Measurements from ENCODE around the gene GLYAT.

DNA sequence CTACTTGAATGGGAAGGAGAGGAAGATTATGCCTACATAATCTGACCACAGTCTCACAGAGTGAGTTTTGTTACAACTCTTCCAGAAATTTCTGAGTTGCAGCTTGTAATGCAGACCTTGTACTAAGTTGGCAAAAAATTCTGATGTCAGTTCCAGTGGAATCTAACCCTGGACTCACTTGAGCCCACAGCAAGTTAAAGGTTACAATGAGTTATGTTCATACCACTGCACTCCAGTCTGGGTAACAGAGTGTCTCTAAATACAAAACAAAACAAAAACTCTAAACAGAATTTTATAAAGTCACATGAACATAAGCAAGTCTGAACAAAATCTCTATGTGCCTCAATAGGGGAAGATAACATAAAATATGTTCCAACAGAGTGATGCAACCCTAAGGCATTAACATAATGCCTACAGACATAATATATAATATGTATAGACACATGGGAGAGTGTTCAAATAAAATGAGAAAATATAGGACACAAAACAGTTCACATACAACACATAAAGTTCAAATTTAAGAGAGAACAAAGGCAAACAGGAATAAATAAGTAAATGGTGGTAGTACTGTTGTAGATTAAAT is 1.1 kb downstream of the GLYAT start:
- TF ChIP-seq, protein P1, sequence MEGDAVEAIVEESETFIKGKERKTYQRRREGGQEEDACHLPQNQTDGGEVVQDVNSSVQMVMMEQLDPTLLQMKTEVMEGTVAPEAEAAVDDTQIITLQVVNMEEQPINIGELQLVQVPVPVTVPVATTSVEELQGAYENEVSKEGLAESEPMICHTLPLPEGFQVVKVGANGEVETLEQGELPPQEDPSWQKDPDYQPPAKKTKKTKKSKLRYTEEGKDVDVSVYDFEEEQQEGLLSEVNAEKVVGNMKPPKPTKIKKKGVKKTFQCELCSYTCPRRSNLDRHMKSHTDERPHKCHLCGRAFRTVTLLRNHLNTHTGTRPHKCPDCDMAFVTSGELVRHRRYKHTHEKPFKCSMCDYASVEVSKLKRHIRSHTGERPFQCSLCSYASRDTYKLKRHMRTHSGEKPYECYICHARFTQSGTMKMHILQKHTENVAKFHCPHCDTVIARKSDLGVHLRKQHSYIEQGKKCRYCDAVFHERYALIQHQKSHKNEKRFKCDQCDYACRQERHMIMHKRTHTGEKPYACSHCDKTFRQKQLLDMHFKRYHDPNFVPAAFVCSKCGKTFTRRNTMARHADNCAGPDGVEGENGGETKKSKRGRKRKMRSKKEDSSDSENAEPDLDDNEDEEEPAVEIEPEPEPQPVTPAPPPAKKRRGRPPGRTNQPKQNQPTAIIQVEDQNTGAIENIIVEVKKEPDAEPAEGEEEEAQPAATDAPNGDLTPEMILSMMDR (IDR thresholded peaks at IDR 0.05; ENCODE audit: poor library complexity), result no peak
- TF ChIP-seq EZH2phosphoT487 (IDR thresholded peaks at IDR 0.05; ENCODE audit: low read depth, severe bottlenecking, unreplicated experiment) (no peak), EZH2 (IDR thresholded peaks at IDR 0.05; ENCODE audit: borderline replicate concordance) (no peak)

Measured in hepatocyte (in vitro differentiated cells).